A549 (cell line): ENCODE data around the gene RERE. TPM values are rescaled to one million over a fixed set of nuclear protein-coding genes. Genes with fewer than 3 reads are reported as not detected.

Experiments used
- ATAC-seq, 2 experiments: fragments of 200-7000 bp in 1 of 2; fragments of >200 bp in 1 of 2; cut with Nextera tagmentation in 1 of 2; cut with Tn5 transposase in 1 of 2; 3 replicates each; pipeline versions ENCODE4 v1.8.0 to v1.9.1; 2018 to 2020; ENCODE audit warnings: mild to moderate bottlenecking in 1 of 2, moderate library complexity in 1 of 2
- CTCF ChIA-PET: fragments of 300-600 bp; sonication (Branson Sonifier 250); formaldehyde crosslinking; extraction: SDS; loops from one replicate; lab custom pipeline; 2021; ENCODE audit warnings: antibody characterized with exemption, inconsistent platforms; lab: Yijun Ruan, JAX
- POLR2A ChIA-PET: fragments of 350-600 bp; formaldehyde crosslinking; extraction: SDS; loops from one replicate; lab custom pipeline; 2021; ENCODE audit warnings: antibody characterized with exemption, inconsistent platforms; lab: Yijun Ruan, JAX
- DNase-seq, 2 experiments: peaks; one replicate each; pipeline versions ENCODE4 v3.0.0 to v3.0.0-alpha.2; 2011 to 2016; ENCODE audit warnings: low read depth in 1 of 2, low spot score in 1 of 2
- FAIRE-seq: peaks from 2 replicates; lab custom pipeline; 2011; peaks lifted over from hg19 to GRCh38; lab: Jason Lieb, UNC
- H3K27ac ChIP-seq, 2 experiments: fragments of >200 bp; sonication (Bioruptor Twin); formaldehyde crosslinking; 3 replicates each; pipeline ENCODE4 v1.5.1; 2016 to 2017
- H3K4me1 ChIP-seq: fragments of >200 bp; sonication (Bioruptor Twin); formaldehyde crosslinking; 3 replicates; pipeline ENCODE4 v1.6.1; 2016
- H3K4me2 ChIP-seq: fragments of >200 bp; sonication (Bioruptor Twin); formaldehyde crosslinking; 3 replicates; pipeline ENCODE4 v1.6.1; 2016
- H3K4me3 ChIP-seq: fragments of >200 bp; sonication (Bioruptor Twin); formaldehyde crosslinking; 3 replicates; pipeline ENCODE4 v1.5.1; 2016
- H3K9me3 ChIP-seq: fragments of >200 bp; sonication (Bioruptor Twin); formaldehyde crosslinking; 3 replicates; pipeline ENCODE4 v1.6.1; 2016
- BCL3 ChIP-seq: fragments of >200 bp; sonication (Bioruptor Twin); formaldehyde crosslinking; IDR thresholded peaks from 3 replicates; pipeline ENCODE4 v1.6.1; 2016
- CBX2 ChIP-seq: fragments of 200-600 bp; sonication (generic); IDR thresholded peaks from 2 replicates; pipeline ENCODE4 v1.6.1; 2016; ENCODE audit warnings: low read depth, mild to moderate bottlenecking, borderline replicate concordance
- CHD2 ChIP-seq: fragments of 150-350 bp; IDR thresholded peaks from 2 replicates; pipeline ENCODE4 v1.6.1; 2014; ENCODE audit warnings: low read length; ENCODE audit not compliant: partially characterized antibody
- CHD4 ChIP-seq: fragments of 200-600 bp; sonication (generic); IDR thresholded peaks from 2 replicates; pipeline ENCODE4 v1.6.1; 2016; ENCODE audit warnings: antibody characterized with exemption, mild to moderate bottlenecking, borderline replicate concordance
- CTCF ChIP-seq: fragments of >200 bp; sonication (Bioruptor Twin); formaldehyde crosslinking; IDR thresholded peaks from 3 replicates; pipeline ENCODE4 v1.5.1; 2016
- EHMT2 ChIP-seq: fragments of 200-600 bp; sonication (generic); IDR thresholded peaks from 2 replicates; pipeline ENCODE4 v1.6.1; 2016; ENCODE audit warnings: antibody characterized with exemption, low read depth, mild to moderate bottlenecking, moderate library complexity
- EP300 ChIP-seq, 2 experiments: fragments of >200 bp; sonication (Bioruptor Twin); formaldehyde crosslinking; IDR thresholded peaks; 2 replicates in 1 of 2; 3 replicates in 1 of 2; pipeline ENCODE4 v1.6.1; 2016 to 2017
- HES2 ChIP-seq: fragments of >200 bp; sonication (Bioruptor Twin); formaldehyde crosslinking; IDR thresholded peaks from 2 replicates; pipeline ENCODE4 v1.6.1; 2016
- HEYL ChIP-seq: fragments of 250-450 bp; sonication (Bioruptor Pico); IDR thresholded peaks from 2 replicates; pipeline ENCODE4 v1.8.0; 2021; ENCODE audit warnings: mild to moderate bottlenecking, moderate library complexity
- HOXA7 ChIP-seq: fragments of 250-450 bp; sonication (Bioruptor Pico); IDR thresholded peaks from 2 replicates; pipeline ENCODE4 v1.5.0; 2020; ENCODE audit warnings: mild to moderate bottlenecking, moderate library complexity
- NPAS2 ChIP-seq: fragments of 250-450 bp; sonication (Bioruptor Pico); IDR thresholded peaks from 2 replicates; pipeline ENCODE4 v1.8.0; 2022; ENCODE audit warnings: mild to moderate bottlenecking, moderate library complexity, borderline replicate concordance
- NR3C1 ChIP-seq: fragments of >200 bp; sonication (Bioruptor Twin); formaldehyde crosslinking; IDR thresholded peaks from 3 replicates; pipeline ENCODE4 v1.6.1; 2017
- PHF8 ChIP-seq: fragments of 200-600 bp; sonication (generic); IDR thresholded peaks from 2 replicates; pipeline ENCODE4 v1.6.1; 2016; ENCODE audit warnings: low read depth, mild to moderate bottlenecking, antibody characterized with exemption, moderate library complexity, borderline replicate concordance
- POLR2AphosphoS2 ChIP-seq: conservative IDR thresholded peaks from 2 replicates; pipeline ENCODE4 v1.6.1; 2012; ENCODE audit warnings: low read length, improper control_type of control experiment, inconsistent platforms
- RAD21 ChIP-seq, 2 experiments: fragments of >200 bp in 1 of 2; sonication (Bioruptor Twin) in 1 of 2; formaldehyde crosslinking in 1 of 2; IDR thresholded peaks in 1 of 2; conservative IDR thresholded peaks in 1 of 2; 2 replicates in 1 of 2; 3 replicates in 1 of 2; pipeline ENCODE4 v1.6.1; 2012 to 2018; ENCODE audit warnings: inconsistent platforms in 1 of 2
- SMC3 ChIP-seq: fragments of >200 bp; sonication (Bioruptor Twin); formaldehyde crosslinking; IDR thresholded peaks from 3 replicates; pipeline ENCODE4 v1.6.1; 2018; ENCODE audit warnings: inconsistent platforms
- TP53 ChIP-seq: fragments of 250-450 bp; sonication (Bioruptor Pico); IDR thresholded peaks from 2 replicates; pipeline ENCODE4 v1.5.0; 2021; ENCODE audit warnings: mild to moderate bottlenecking, moderate library complexity
- USF2 ChIP-seq: fragments of 450-650 bp; IDR thresholded peaks from 2 replicates; pipeline ENCODE4 v1.6.1; 2014; ENCODE audit warnings: antibody characterized with exemption
- ZC3H11A ChIP-seq: fragments of 450-650 bp; IDR thresholded peaks from 2 replicates; pipeline ENCODE4 v1.6.1; 2014; ENCODE audit warnings: antibody characterized with exemption, mild to moderate bottlenecking
- ZSCAN20 ChIP-seq: fragments of 250-450 bp; sonication (Bioruptor Pico); IDR thresholded peaks from 2 replicates; pipeline ENCODE4 v1.8.0; 2022; ENCODE audit warnings: mild to moderate bottlenecking, moderate library complexity
- WGBS: methylation state at CpG from one replicate; pipeline ENCODE4 v1.1.6; 2017; ENCODE audit errors: missing lambda C conversion rate; 5-methylcytosine and 5-hydroxymethylcytosine counted together
- polyA plus RNA-seq, 4 experiments: library from polyadenylated mRNA; depleted of rRNA in 3 of 4; stranded (reverse); fragments of >200 nt; fragmentation: RNase III in 1 of 4; extraction: RNeasy Plus Mini Kit Qiagen cat#74134 plus additional on column Dnase treatment in 1 of 4; gene quantifications; 2 replicates in 3 of 4; 3 replicates in 1 of 4; pipeline ENCODE4 v1.2.3, GENCODE V29; 2011 to 2017

The RERE gene
- polyA plus RNA-seq, 2 of the 4 experiments (the other 2 are of a cell fraction): 12.6 to 28.6 TPM

GRCh38 chr1:8560611-8561544, 256.6 kb downstream of the RERE start:
- no peak overlapping the region for H3K4me3 ChIP-seq
- DNase-seq: peak; percentile 15 to 55
- H3K27ac ChIP-seq: peak overlapping the region in 1 of 2 experiments; percentile 29; a peak in 1 of 6 replicates
- TF ChIP-seq RAD21 (conservative IDR thresholded peaks at IDR 0.05 in 1 of 2, IDR thresholded peaks at IDR 0.05 in 1 of 2) (peak; percentile 82 to 86), CTCF (peak; percentile 79), USF2 (no peak), SMC3 (peak; percentile 78)
- TF ChIP-seq, all 56 proteins: peak for 3
- ATAC-seq (peak; percentile 73 to 76; a peak in 5 of 6 replicates), FAIRE-seq (no peak)
- WGBS: 25% methylated on average over 2 of the region's 2 CpGs
- H3K4me1 ChIP-seq: peaks cover 39% of the 10 kb centered on the region
- no peaks in the 10 kb centered on the region for H3K9me3 ChIP-seq
- ChIA-PET POLR2A (no interaction called here), CTCF (interaction anchor here (0.5 to 3.8 kb wide), 34 partner anchors 9 to 292 kb away, joined by 3 to 50 read pairs (median 3); no protein-coding TSS in a partner anchor)
- 0 out of 3 replicates have a peak overlapping the region, but pooled peaks have one; percentile 2 for H3K4me2 ChIP-seq

- Histone ChIP-seq H3K4me3 (no peak overlapping the region), H3K9me3 (no peaks in the 10 kb centered on the region), H3K27ac (no peak overlapping the region), H3K4me2 (no peak overlapping the region), H3K4me1 (peaks cover 45% of the 10 kb centered on the region)
- no peak for FAIRE-seq
- WGBS: 88% methylated on average over 4 of the region's 4 CpGs
- CTCF ChIA-PET: interaction anchor here (0.5 to 3.8 kb wide), 13 partner anchors 8 to 289 kb away, joined by 3 to 50 read pairs (median 4); no protein-coding TSS in a partner anchor
- ATAC-seq: no peak
- no peak for DNase-seq
- POLR2A ChIA-PET: no interaction called here
- TF ChIP-seq CBX2 (no peak), HEYL (CRISPR knock-in tag) (no peak), CHD2 (no peak), TP53 (CRISPR knock-in tag) (no peak), ZSCAN20 (CRISPR knock-in tag) (no peak), ZC3H11A (no peak), POLR2AphosphoS2 (no peak), HOXA7 (CRISPR knock-in tag) (no peak), HES2 (no peak), BCL3 (no peak), PHF8 (no peak), NPAS2 (CRISPR knock-in tag) (no peak), EHMT2 (no peak), NR3C1 (no peak), EP300 (IDR thresholded peaks at IDR 0.05) (no peak), CHD4 (no peak)
These were observed 257.4 kb downstream of the RERE start for GRCh38 chr1:8560035-8560434.
